Activated T-cell treated with anti-CD3 and anti-CD28 coated beads, Interleukin-2, amount 50 U/mL, for 4 hours (primary cell): ENCODE measurements around the gene ZMIZ1. TPM values are rescaled to one million over a fixed set of nuclear protein-coding genes. Genes with fewer than 3 reads are reported as not detected.
"Not testable (repeated sequence)": the region's sequence is repeated elsewhere in the genome, so short reads cannot be mapped to it uniquely, and the experiment has no call there.

ENCODE experiments used
- ATAC-seq, 2 donors: fragments of 200-7000 bp; cut with Tn5 transposase; one replicate each; pipeline ENCODE4 v1.10.0; 2021
- DNase-seq: peaks from one replicate; pipeline ENCODE4 v3.0.0-alpha.2; 2020
- H3K27me3 Mint-ChIP-seq: one replicate; pipeline ENCODE4 v1.8.0; 2021; ENCODE audit warnings: low read depth, mixed read lengths
- H3K36me3 Mint-ChIP-seq: one replicate; pipeline ENCODE4 v1.8.0; 2022; ENCODE audit warnings: mixed read lengths; ENCODE audit not compliant: insufficient read depth
- H3K4me1 Mint-ChIP-seq: one replicate; pipeline ENCODE4 v1.8.0; 2021; ENCODE audit warnings: low read depth, mixed read lengths
- H3K4me3 Mint-ChIP-seq: one replicate; pipeline ENCODE4 v1.8.0; 2021; ENCODE audit warnings: mild to moderate bottlenecking, moderate library complexity, mixed read lengths
- H3K9me3 Mint-ChIP-seq: one replicate; pipeline ENCODE4 v1.8.0; 2021; ENCODE audit warnings: mixed read lengths
- total RNA-seq, 3 donors: library from RNA; stranded (reverse); gene quantifications; one replicate each; pipeline ENCODE4 v1.2.1, GENCODE V29; 2021

The ZMIZ1 gene
- total RNA-seq, 3 donors from 2014 or later: 17.7 to 21.0 (median 18.0) TPM

GRCh38 chr10:79279047-79279446 lies 210.3 kb downstream of the ZMIZ1 start:
- H3K4me3 Mint-ChIP-seq, DNase-seq, H3K9me3 Mint-ChIP-seq, H3K27me3 Mint-ChIP-seq, ATAC-seq, H3K4me1 Mint-ChIP-seq: not testable (repeated sequence)
- H3K36me3 Mint-ChIP-seq: peaks cover 20% of the 10 kb centered on the region

GRCh38 chr10:79280956-79281355 lies 212.2 kb downstream of the ZMIZ1 start:
- H3K4me3 Mint-ChIP-seq: no peak overlapping the region

GRCh38 chr10:79282388-79282787 lies 213.6 kb downstream of the ZMIZ1 start:
- H3K36me3 Mint-ChIP-seq: peaks cover 16% of the 10 kb centered on the region
- H3K9me3 Mint-ChIP-seq: no peaks in the 10 kb centered on the region
- peaks cover 38% of the 10 kb centered on the region for H3K4me1 Mint-ChIP-seq
- H3K27me3 Mint-ChIP-seq: no peaks in the 10 kb centered on the region
- DNase-seq (no peak), ATAC-seq (no peak)
- no peak overlapping the region for H3K4me3 Mint-ChIP-seq

More at GRCh38 chr10:79280956-79281355, 212.2 kb downstream of the ZMIZ1 start:
- Mint-ChIP-seq H3K36me3 (peaks cover 20% of the 10 kb centered on the region), H3K27me3 (no peaks in the 10 kb centered on the region), H3K4me1 (peaks cover 24% of the 10 kb centered on the region), H3K9me3 (no peaks in the 10 kb centered on the region)
- DNase-seq: no peak
- no peak for ATAC-seq

DNA sequence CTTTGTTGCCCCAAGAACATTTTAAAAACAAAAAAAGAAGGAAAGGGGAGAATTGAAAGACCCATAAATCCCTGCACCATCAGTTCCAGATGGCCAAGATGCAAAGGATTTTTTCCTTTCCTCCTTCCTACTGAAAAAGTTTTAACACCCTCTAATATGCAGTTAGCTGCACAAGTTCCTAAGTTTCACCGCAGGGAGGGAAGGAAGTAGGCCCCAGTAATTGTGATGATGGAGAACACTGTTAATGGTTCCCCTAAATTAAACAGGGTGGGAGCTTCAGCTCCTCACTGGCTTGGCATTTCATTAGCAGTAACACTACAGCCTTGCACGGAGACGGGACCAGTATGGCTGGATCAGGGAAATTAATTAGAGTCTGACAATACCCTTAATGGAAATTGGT lies 214.8 kb downstream of the ZMIZ1 start:
- H3K27me3 Mint-ChIP-seq: no peaks in the 10 kb centered on the region
- ATAC-seq: no peak

DNA sequence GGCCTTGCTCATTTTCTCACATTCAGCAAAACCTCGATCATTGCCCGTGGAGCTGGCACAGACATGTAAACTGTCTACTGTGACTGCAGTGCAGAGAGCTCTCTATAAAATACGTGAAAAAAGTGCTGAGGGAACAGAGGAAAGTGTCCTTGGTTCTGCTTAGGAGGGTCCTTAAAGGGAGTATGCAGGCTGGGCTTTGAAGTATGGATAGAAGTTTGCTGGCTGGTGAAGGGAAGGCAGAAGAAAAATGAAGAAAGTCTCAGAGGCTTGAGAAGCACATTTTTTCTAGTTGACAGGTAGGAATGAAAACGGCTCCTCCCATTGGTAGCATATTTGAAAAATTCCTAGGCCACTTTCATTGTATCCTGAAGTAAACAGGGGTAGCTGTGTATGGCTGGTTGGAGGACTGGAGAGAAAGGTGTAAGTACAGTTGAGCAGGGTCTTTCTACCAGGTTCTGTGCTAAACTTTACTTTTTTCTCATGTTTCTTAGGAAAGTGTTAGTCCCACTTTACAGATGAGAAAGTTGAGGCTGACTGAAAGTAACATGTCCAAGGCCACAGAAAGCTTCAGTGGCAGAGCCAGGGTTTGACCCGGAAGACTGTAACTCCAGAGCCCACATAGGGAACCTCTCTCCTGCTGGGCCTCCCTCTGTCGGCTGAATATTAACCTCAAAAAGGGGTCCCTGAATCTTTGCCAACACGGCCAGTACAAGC lies 215.5 kb downstream of the ZMIZ1 start:
- Mint-ChIP-seq H3K9me3 (no peaks in the 10 kb centered on the region), H3K4me3 (no peak overlapping the region), H3K36me3 (peaks cover 18% of the 10 kb centered on the region), H3K4me1 (peaks cover 44% of the 10 kb centered on the region), H3K27me3 (no peaks in the 10 kb centered on the region)
- no peak for ATAC-seq
- no peak for DNase-seq

More for the DNA sequence above, 214.8 kb downstream of the ZMIZ1 start:
- no peak for DNase-seq
- peaks cover 44% of the 10 kb centered on the region for H3K4me1 Mint-ChIP-seq
- H3K9me3 Mint-ChIP-seq: no peaks in the 10 kb centered on the region
- peaks cover 11% of the 10 kb centered on the region for H3K36me3 Mint-ChIP-seq
- H3K4me3 Mint-ChIP-seq: no peak overlapping the region

- DNase-seq: no peak
- no peaks in the 10 kb centered on the region for H3K9me3 Mint-ChIP-seq
- peaks cover 44% of the 10 kb centered on the region for H3K4me1 Mint-ChIP-seq
- peak; percentile 54 to 68 for ATAC-seq
- peaks cover 18% of the 10 kb centered on the region for H3K36me3 Mint-ChIP-seq
- H3K27me3 Mint-ChIP-seq: no peaks in the 10 kb centered on the region
- peak overlapping the region; percentile 33 for H3K4me3 Mint-ChIP-seq
Observed at GRCh38 chr10:79285315-79286197, 216.8 kb downstream of the ZMIZ1 start.

DNA sequence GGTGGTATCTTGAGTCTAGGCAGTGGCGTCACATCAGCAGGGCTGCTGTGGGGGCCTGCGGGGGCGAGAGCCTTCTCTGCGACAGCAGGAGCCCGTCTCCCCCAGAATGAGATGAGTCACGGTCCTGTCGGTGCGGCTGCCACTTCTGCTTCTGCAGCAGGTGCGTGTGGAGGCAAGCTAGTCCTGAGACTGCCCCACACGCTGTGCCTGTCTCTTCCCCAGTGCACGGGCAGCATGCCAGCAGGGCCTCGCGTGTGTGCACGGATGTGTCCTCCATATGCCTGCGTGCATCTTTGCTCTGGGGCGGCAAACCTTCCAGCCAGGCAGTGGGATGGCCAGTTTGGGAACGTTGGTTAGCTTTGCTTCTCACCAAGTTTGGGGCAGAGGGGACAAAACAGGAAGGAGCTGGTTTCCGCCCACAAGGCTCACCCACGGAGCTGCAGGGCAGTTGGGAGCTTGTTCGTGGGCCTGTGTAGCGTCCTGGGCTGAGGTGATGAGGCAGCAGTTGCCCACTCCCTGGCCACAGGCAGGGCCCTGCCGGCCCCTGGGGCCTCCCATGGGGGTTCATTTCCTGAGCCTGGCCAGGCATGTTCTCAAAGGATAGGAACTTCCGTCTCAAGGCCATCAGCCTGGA lies 217.7 kb downstream of the ZMIZ1 start:
- H3K36me3 Mint-ChIP-seq: peaks cover 20% of the 10 kb centered on the region
- peak overlapping the region; percentile 24 for H3K4me3 Mint-ChIP-seq
- peaks cover 44% of the 10 kb centered on the region for H3K4me1 Mint-ChIP-seq
- ATAC-seq: peak; percentile 92 to 95
- peak; percentile 80 for DNase-seq
- H3K27me3 Mint-ChIP-seq: no peaks in the 10 kb centered on the region
- no peaks in the 10 kb centered on the region for H3K9me3 Mint-ChIP-seq

GRCh38 chr10:79287973-79288723 lies 219.4 kb downstream of the ZMIZ1 start:
- Mint-ChIP-seq H3K9me3 (no peaks in the 10 kb centered on the region), H3K4me1 (peaks cover 44% of the 10 kb centered on the region), H3K36me3 (peaks cover 18% of the 10 kb centered on the region), H3K4me3 (no peak overlapping the region), H3K27me3 (no peaks in the 10 kb centered on the region)
- ATAC-seq (no peak), DNase-seq (no peak)

- H3K9me3 Mint-ChIP-seq: no peaks in the 10 kb centered on the region
- no peak overlapping the region for H3K4me3 Mint-ChIP-seq
- DNase-seq: no peak
- peaks cover 35% of the 10 kb centered on the region for H3K4me1 Mint-ChIP-seq
- ATAC-seq: no peak
- no peaks in the 10 kb centered on the region for H3K27me3 Mint-ChIP-seq
- peaks cover 18% of the 10 kb centered on the region for H3K36me3 Mint-ChIP-seq
Observed at GRCh38 chr10:79289801-79290200, 221.0 kb downstream of the ZMIZ1 start.

- no peak for ATAC-seq
- H3K36me3 Mint-ChIP-seq: peaks cover 25% of the 10 kb centered on the region
Observed at GRCh38 chr10:79292026-79292766, 223.4 kb downstream of the ZMIZ1 start.

GRCh38 chr10:79292891-79293746 lies 224.4 kb downstream of the ZMIZ1 start:
- peak; percentile 59 to 68 for ATAC-seq
- peak; percentile 18 for DNase-seq
- H3K27me3 Mint-ChIP-seq: no peaks in the 10 kb centered on the region
- H3K9me3 Mint-ChIP-seq: no peaks in the 10 kb centered on the region
- peaks cover 26% of the 10 kb centered on the region for H3K36me3 Mint-ChIP-seq
- H3K4me1 Mint-ChIP-seq: peaks cover 7% of the 10 kb centered on the region
- H3K4me3 Mint-ChIP-seq: no peak overlapping the region

More at GRCh38 chr10:79292026-79292766, 223.4 kb downstream of the ZMIZ1 start:
- no peaks in the 10 kb centered on the region for H3K9me3 Mint-ChIP-seq
- no peak overlapping the region for H3K4me3 Mint-ChIP-seq
- H3K4me1 Mint-ChIP-seq: peaks cover 12% of the 10 kb centered on the region
- no peak for DNase-seq
- H3K27me3 Mint-ChIP-seq: no peaks in the 10 kb centered on the region

DNA sequence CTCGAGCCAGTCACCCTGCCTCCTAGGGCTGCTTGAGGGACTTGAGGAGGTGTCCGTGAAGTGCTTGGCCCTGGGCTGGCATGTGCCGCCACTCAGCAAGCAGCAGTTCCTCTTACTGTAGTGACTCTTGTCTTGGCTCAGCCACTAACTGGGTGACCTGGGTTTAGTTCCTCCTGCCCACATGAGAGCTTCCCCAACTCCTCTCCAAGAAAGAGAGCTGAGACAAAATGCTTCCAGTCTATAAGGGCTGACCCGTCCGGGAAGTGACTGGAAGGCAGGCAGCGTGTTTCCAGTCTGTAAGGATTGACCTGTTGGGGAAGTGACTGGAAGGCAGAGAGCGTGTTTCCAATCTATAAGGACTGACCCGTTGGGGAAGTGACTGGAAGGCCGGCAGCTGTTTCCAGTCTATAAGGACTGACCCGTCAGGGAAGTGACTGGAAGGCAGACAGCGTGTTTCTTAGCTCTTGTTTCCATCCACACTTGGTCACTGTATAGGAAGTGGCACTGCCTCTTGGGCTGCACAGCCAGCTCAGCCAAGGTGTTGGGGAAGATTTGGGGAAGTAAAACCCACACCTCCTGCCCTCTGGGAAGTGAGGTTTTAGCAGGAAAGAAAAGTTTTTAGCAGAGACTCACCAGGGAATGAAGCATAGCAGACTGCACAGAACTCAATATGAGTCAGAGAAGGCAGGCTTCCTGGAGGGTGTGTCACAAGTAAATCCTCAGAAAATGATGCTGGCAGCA lies 225.2 kb downstream of the ZMIZ1 start:
- Mint-ChIP-seq H3K36me3 (peaks cover 24% of the 10 kb centered on the region), H3K27me3 (no peaks in the 10 kb centered on the region), H3K9me3 (no peaks in the 10 kb centered on the region), H3K4me3 (no peak overlapping the region), H3K4me1 (peaks cover 6% of the 10 kb centered on the region)
- ATAC-seq: no peak
- DNase-seq: no peak
